Naive thymus-derived CD8-positive, alpha-beta T cell (primary cell): ENCODE data around the gene RHO. TPM values are rescaled to one million over a fixed set of nuclear protein-coding genes. Genes with fewer than 3 reads are reported as not detected.
A peak's percentile ranks its signal among the peaks of the same experiment; 100 is the strongest.

Experiments used
- ATAC-seq, 2 donors: fragments of 150-1000 bp; cut with Tn5 transposase in 1 of 2; sonication (Bioruptor Pico), chemical (Tn5 transposase) in 1 of 2; 1 replicate in 1 of 2; 2 replicates in 1 of 2; pipeline ENCODE4 v1.10.0; 2021; ENCODE audit warnings: mild to moderate bottlenecking in 2 of 2, moderate library complexity in 2 of 2
- POLR2A ChIA-PET: fragments of 350-600 bp; sonication (Branson Sonifier 250); formaldehyde crosslinking; loops from one replicate; lab custom pipeline; 2021; ENCODE audit warnings: antibody characterized with exemption; lab: Charles Lee
- DNase-seq, 10 donors: peaks; one replicate each; pipeline versions ENCODE4 v3.0.0 to v3.0.0-alpha.2; 2020 to 2022
- H3K27ac Mint-ChIP-seq, 10 donors: one replicate each; pipeline ENCODE4 v1.8.0; 2020 to 2022; ENCODE audit warnings: mild to moderate bottlenecking in 10 of 10, mixed read lengths in 10 of 10, moderate library complexity in 4 of 10, inconsistent platforms in 1 of 10
- H3K27me3 Mint-ChIP-seq, 5 donors: one replicate each; pipeline ENCODE4 v1.8.0; 2021 to 2022; ENCODE audit warnings: mixed read lengths in 5 of 5
- H3K36me3 Mint-ChIP-seq, 3 donors: one replicate each; pipeline ENCODE4 v1.8.0; 2020 to 2022; ENCODE audit warnings: mixed read lengths in 3 of 3, mild to moderate bottlenecking in 2 of 3, inconsistent platforms in 1 of 3
- H3K4me1 Mint-ChIP-seq, 4 donors: one replicate each; pipeline ENCODE4 v1.8.0; 2021 to 2022; ENCODE audit warnings: mixed read lengths in 4 of 4
- H3K4me3 Mint-ChIP-seq, 10 donors: one replicate each; pipeline ENCODE4 v1.8.0; 2020 to 2022; ENCODE audit warnings: mild to moderate bottlenecking in 10 of 10, mixed read lengths in 10 of 10, moderate library complexity in 6 of 10, inconsistent platforms in 1 of 10
- H3K9me3 Mint-ChIP-seq, 9 donors: one replicate each; pipeline ENCODE4 v1.8.0; 2020 to 2022; ENCODE audit warnings: mixed read lengths in 9 of 9, mild to moderate bottlenecking in 3 of 9, inconsistent platforms in 1 of 9, moderate library complexity in 1 of 9
- polyA plus RNA-seq, 3 donors: library from polyadenylated mRNA; unstranded; fragments of 300-500 nt; fragmentation: Illumina TruSeq; gene quantifications; one replicate each; pipeline ENCODE4 v1.2.3, GENCODE V29; 2021
- total RNA-seq, 8 experiments: library from RNA in 2 of 8; stranded (reverse) in 2 of 8; gene quantifications; one replicate each; pipeline ENCODE4 v1.2.3 and lab custom pipeline; 2021 to 2026

The RHO gene
- total and polyA plus RNA-seq, 5 experiments from 2014 or later = 0.13 TPM; not detected in 4

DNA sequence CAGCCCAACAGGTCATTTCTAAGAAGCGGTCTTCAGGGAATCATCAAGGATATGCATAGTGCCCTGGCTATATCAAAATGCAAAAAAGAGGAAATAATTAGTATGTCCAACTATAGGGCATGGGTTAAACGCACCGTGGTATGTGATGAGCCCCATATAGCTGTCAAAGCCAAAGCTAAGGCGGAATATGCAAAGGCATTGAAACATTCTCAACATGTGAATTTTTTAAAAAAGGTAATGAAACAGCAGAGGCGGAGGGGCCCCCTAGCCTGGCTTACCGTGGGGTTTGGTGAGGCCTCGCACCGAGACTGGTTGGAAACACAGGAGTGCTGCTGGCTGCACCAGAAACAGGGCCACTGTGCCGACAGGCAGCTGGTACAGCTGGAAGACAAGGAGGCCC is 54.9 kb downstream of the RHO start:
- POLR2A ChIA-PET = interaction anchor here (1.0 kb wide), 1 partner anchor 11 kb away, joined by 3 read pairs; no protein-coding TSS in a partner anchor
- no peaks in the 10 kb centered on the region for H3K27me3 Mint-ChIP-seq
- H3K27ac Mint-ChIP-seq = peak overlapping the region in 1 of 10 donors; percentile 29

DNA sequence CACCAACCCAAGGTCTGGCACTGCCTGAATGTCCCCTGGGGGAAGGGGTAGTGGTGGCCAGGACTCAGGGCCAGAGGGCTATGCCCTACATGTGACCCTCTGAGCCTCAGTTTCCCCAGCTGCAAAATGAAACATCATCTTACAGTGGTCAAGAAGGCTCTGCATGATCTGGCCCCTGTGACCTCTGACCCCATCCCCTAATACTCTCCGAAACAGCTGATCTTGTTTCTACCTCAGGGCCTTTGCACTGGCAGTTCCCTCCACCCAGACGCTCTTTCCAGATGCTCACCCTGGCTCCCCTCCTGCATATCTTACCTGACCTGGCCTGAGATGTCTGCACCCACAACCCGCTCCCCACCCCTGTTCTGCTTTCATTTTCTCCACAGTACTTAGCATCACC is 56.2 kb downstream of the RHO start:
- ATAC-seq (no peak), DNase-seq (no peak)
- H3K27ac Mint-ChIP-seq = no peak overlapping the region
- H3K9me3 Mint-ChIP-seq = no peaks in the 10 kb centered on the region
- POLR2A ChIA-PET = no interaction called here
- no peak overlapping the region for H3K4me3 Mint-ChIP-seq
- H3K36me3 Mint-ChIP-seq = no peaks in the 10 kb centered on the region
- H3K4me1 Mint-ChIP-seq = peaks cover 0 to 8% (median 2%) of the 10 kb centered on the region in 4 donors
- H3K27me3 Mint-ChIP-seq = no peaks in the 10 kb centered on the region

More for the DNA sequence above, 54.9 kb downstream of the RHO start:
- Mint-ChIP-seq H3K9me3 (no peaks in the 10 kb centered on the region), H3K36me3 (no peaks in the 10 kb centered on the region), H3K4me3 (no peak overlapping the region), H3K4me1 (peaks cover 5 to 21% (median 7%) of the 10 kb centered on the region in 4 donors)
- ATAC-seq (no peak), DNase-seq (no peak)

Other genes with a start within 250 kb of the RHO start
- gene HMCES, start 249.8 kb upstream of the RHO start, total RNA-seq = 10 to 100 TPM; 54.5 to 62.2 TPM
- 100 to 1,000 TPM in 1 of 3 donors, 10 to 100 TPM in 2; 82.2 to 112 (median 83.9) TPM for gene HMCES, start 249.8 kb upstream of the RHO start, polyA plus RNA-seq
- gene EFCAB12, start 100.0 kb upstream of the RHO start, total RNA-seq = 1 to 10 TPM; 1.6 to 2.3 TPM
- under 1 TPM in 2 of 3 donors, not detected in 1; 0.16 to 0.20 TPM for gene EFCAB12, start 100.0 kb upstream of the RHO start, polyA plus RNA-seq
- 10 to 100 TPM; 58.2 to 61.1 TPM for gene MBD4, start 88.7 kb upstream of the RHO start, total RNA-seq
- gene MBD4, start 88.7 kb upstream of the RHO start, polyA plus RNA-seq = 10 to 100 TPM; 33.6 to 40.0 (median 35.9) TPM
- 10 to 100 TPM; 22.9 to 25.2 TPM for gene IFT122, start 88.4 kb upstream of the RHO start, total RNA-seq
- 1 to 10 TPM; 3.3 to 6.5 (median 3.5) TPM for gene IFT122, start 88.4 kb upstream of the RHO start, polyA plus RNA-seq
- not detected for gene H1-8, start 14.5 kb downstream of the RHO start, total RNA-seq
- gene H1-8, start 14.5 kb downstream of the RHO start, polyA plus RNA-seq = not detected
- 10 to 100 TPM in 1 of 2 experiments, 1 to 10 TPM in 1; 7.4 to 11.3 TPM for gene PLXND1, start 78.0 kb downstream of the RHO start, total RNA-seq
- 1 to 10 TPM in 1 of 3 donors, under 1 TPM in 2; 0.25 to 1.2 (median 0.30) TPM for gene PLXND1, start 78.0 kb downstream of the RHO start, polyA plus RNA-seq